Frontal cortex (tissue), 4 donors: Measurements from ENCODE around the gene MLIP. TPM values are rescaled to one million over a fixed set of nuclear protein-coding genes. Genes with fewer than 3 reads are reported as not detected.

Experiments used
- DNase-seq, 2 donors: peaks; one replicate each; pipeline ENCODE4 v3.0.0; 2012; ENCODE audit warnings: low spot score in 2 of 2
- FAIRE-seq: peaks from 2 replicates; lab custom pipeline; 2012; peaks lifted over from hg19 to GRCh38; lab: Jason Lieb, UNC
- total RNA-seq: library from RNA; depleted of rRNA; stranded (reverse); fragments of >200 nt; gene quantifications from one replicate; pipeline ENCODE4 v1.2.3, GENCODE V29; 2014
- donor health status: control.
- donor health status: control.
- donor health status: control.

Gene MLIP
- total RNA-seq, 1 donor from 2014 or later: 11.8 TPM

GRCh38 chr6:54262971-54263370 lies 151.7 kb downstream of the MLIP start:
- FAIRE-seq: no peak

GRCh38 chr6:54264581-54265272 lies 153.5 kb downstream of the MLIP start:
- DNase-seq (no peak), FAIRE-seq (no peak)

More at GRCh38 chr6:54262971-54263370, 151.7 kb downstream of the MLIP start:
- DNase-seq: no peak

- DNase-seq (no peak), FAIRE-seq (no peak)
Observed at GRCh38 chr6:54266400-54266923, 155.2 kb downstream of the MLIP start.

GRCh38 chr6:54267798-54268197 lies 156.6 kb downstream of the MLIP start:
- FAIRE-seq: no peak
- no peak for DNase-seq

DNA sequence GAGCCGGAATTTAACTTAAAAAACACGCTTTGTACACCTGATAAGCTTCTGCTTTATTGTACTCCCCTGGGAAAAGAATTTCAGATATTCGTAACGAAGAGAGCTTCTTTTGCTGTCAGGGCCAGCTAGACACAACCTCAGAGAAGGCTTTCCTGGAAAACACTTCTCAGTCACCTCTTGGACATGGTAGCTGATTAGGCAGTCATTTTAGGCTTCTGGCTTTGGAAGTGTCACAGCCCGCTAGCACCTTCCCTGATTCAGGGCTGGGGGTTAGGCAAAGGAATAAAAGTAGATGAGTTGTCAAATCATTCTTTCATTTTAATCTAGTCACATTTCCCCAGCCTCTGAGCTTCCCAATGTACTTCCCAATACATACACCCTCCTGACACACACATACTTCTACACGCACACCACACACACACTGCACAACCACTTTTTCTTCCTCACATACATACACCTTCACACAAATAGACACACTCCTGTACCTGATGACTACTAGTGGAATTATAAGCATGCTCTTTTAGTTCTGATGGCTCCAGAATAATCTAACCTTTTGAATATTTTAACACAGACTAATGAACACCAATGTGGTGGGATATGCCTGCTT lies 162.1 kb downstream of the MLIP start:
- DNase-seq (no peak), FAIRE-seq (no peak)

DNA sequence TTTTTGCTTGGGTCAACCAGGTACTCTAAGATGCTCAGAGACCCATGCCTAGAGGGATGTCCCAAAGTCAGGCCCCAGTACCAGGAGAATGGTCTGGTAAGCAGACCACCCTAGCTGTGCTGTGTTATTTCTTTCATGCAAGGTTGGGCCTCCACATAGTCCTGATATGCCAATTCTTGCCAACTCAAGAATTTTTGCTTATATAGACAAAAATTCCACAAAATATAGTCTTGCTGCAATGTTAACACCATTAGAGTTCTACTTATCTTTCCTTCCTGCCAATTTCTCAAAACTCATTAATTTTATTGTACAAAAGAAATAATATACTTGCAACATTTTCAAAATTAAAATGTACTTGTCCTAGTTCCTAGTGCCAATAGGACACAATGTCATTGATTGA lies 163.1 kb downstream of the MLIP start:
- FAIRE-seq (no peak), DNase-seq (no peak)

DNA sequence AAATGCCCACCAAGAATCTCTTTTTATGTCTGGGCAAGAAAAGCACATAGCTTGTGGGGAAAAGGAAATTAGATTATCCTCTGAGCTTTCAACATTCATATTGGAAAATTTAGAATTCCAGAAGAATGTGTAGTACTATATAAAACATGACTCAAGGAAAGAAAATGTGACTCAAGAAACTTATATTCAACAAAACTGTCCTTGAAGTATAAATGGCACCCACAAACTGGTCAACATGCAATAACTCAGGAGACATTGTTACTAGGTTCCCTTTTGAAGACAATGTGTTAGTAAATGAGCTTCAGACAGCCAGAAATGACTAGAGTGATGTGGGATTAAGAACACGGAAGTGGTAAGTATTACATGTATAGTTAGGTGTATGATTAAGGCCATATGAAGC lies 170.9 kb downstream of the MLIP start:
- DNase-seq (no peak), FAIRE-seq (no peak)

DNA sequence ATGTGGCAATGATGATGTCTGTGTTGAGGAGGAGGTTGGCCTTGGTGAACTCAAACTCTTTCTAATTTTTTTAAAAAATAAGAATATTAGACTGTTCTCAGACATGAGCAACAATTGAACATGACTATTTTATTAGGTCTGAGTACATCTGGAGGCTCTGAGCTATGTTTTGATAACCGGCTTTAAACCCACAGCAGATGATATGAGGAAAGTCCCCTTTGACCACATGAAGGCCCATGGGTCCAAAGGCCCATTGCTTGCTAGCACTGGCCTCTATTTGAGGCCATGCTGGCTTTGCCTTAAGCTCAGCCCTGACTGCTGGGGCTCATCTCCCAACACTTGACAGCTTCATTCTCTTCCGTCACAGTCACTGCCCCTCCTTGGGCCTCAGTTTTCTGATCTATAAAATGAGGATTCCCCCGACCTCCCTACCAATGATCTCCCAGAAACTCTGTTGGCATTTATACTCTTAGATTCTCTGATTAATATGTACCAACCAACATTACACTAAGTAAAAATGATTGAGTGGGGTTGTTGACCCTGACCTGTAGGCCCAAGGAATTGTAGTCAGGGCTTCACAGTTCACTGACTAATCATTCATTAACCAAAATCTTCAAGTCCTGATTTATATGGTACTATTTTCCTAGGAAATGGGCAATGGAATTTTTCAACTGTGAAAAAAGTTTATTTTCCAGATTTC lies 173.1 kb downstream of the MLIP start:
- DNase-seq (no peak), FAIRE-seq (no peak)

DNA sequence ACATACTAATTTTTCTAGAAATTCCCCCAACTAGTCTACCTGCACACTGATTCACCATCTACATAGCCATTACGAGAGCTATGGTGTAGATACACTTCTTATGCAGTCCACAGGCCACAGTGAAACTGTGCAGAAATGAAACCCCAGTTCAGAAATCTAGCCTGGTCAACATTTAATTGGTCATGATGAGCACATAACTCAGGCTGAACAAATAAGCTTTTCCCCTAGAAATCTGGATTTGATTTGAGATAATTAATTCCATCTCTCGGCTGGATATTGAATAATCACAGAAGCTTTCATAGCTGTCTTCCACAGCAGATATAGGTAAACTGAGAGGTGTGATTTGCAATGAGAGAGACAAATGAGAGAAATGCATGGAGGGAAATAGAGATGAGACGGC lies 174.4 kb downstream of the MLIP start:
- no peak for FAIRE-seq
- no peak for DNase-seq

DNA sequence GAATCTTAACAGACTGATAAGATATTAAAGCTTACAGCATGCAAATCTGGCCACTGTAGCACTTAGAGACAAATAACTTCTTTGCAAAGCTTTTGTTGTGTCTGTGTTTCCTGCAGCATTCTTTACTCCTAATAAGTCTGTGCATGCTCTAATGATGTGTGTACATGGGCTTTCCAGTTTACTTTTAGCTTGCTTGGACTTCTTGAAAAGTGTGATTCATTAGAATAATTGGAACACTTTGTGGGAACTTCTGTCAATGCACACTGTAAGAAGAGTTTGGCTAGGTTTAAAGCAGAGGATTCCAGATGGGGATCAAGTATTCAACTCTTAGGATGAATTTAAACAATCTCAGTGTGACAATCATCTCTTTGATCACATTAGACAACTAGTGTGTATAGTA lies 174.9 kb downstream of the MLIP start:
- FAIRE-seq: no peak
- DNase-seq: no peak

DNA sequence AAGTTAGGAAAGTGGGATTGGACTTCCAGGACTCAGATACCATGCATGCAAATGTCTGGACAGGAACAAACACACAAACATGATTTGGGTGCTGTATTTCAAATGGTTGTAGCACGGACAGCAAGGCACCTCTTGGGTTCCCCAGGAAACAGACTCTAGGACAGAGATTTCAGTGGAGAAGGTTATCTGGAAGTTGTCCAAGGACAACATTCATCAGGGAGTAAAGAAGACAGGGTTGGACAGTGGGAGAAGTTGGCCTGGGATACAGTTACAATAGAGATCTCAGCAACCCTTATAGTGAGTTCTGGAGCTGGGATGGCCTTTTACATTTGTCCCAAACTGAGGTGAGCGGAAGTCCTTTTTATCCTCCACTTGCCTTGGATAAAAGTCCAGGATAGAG lies 177.2 kb downstream of the MLIP start:
- DNase-seq (no peak), FAIRE-seq (no peak)

DNA sequence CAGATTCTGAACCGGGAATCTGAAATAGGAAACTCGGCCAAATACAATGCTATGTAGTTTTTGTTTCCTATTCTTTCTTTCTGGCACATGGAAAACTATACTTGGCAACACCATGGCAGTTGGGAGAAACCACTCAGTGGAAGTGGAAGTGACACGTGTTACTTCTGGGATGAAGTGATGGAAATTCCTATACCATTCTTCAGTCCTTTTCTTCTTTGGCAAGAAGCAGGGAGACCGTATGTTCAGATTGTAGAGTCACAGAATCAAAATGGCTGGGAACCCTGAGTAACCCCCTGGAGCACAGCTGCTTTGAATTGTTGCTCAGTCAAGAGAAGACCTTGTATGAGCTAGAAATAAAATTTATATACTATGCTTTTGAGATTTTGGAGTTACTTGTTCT lies 178.2 kb downstream of the MLIP start:
- FAIRE-seq (no peak), DNase-seq (no peak)

GRCh38 chr6:54291146-54291545 lies 179.9 kb downstream of the MLIP start:
- FAIRE-seq (no peak), DNase-seq (no peak)

GRCh38 chr6:54291738-54292137 lies 180.5 kb downstream of the MLIP start:
- no peak for DNase-seq

GRCh38 chr6:54294965-54295532 lies 183.8 kb downstream of the MLIP start:
- no peak for FAIRE-seq
- DNase-seq: no peak

More at GRCh38 chr6:54291738-54292137, 180.5 kb downstream of the MLIP start:
- no peak for FAIRE-seq

GRCh38 chr6:54299542-54300269 lies 188.5 kb downstream of the MLIP start:
- no peak for DNase-seq
- no peak for FAIRE-seq

- no peak for DNase-seq
- FAIRE-seq: no peak
Observed at GRCh38 chr6:54301770-54302169, 190.5 kb downstream of the MLIP start.

GRCh38 chr6:54307439-54307910 lies 196.2 kb downstream of the MLIP start:
- FAIRE-seq (no peak), DNase-seq (no peak)

GRCh38 chr6:54308289-54308985 lies 197.2 kb downstream of the MLIP start, which contains the start of gene TINAG:
Gene TINAG (plus strand): TSS chr6:54308441. CDS start chr6:54308551, 110 bp downstream.
- FAIRE-seq (no peak), DNase-seq (no peak)
